Right lung (tissue), 5 donors: ENCODE results near the gene ARMC2. TPM values are rescaled to one million over a fixed set of nuclear protein-coding genes. Genes with fewer than 3 reads are reported as not detected.
"Not testable (repeated sequence)": the region's sequence is repeated elsewhere in the genome, so short reads cannot be mapped to it uniquely, and the experiment has no call there.

Experiments used
- DNase-seq, 2 donors: peaks; one replicate each; pipeline ENCODE4 v3.0.0-alpha.2; 2013
- polyA plus RNA-seq, 5 donors: library from polyadenylated mRNA; unstranded; fragments of 120-200 nt; gene quantifications; one replicate each; pipeline versions ENCODE4 v1.2.1 to v1.2.3, GENCODE V29; 2013; ENCODE audit warnings: inconsistent platforms in 1 of 5, low replicate concordance in 1 of 5; ENCODE audit not compliant: insufficient read length in 5 of 5, insufficient read depth in 1 of 5

Gene ARMC2
- polyA plus RNA-seq, 5 donors = 17.6 to 30.0 (median 28.4) TPM

DNA sequence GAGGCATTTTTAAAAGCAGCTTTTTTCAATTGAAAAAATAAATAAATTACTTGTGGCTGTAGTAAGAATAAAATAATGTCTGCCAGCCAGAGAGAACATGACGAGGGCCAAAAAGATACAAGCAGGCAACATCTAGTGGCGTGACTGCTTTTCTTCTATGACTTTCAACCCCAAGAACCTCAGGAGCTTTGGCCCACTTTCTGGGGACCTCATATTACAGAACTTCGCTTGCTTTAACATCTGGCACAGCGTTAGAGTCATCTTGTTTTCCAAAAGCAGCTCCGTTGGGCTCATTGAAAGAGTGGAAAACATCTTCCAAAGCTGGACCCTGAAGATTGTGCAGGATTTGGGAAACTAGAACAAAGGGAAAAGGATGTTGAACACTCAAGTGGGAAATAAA, 67.0 kb downstream of the ARMC2 start:
- DNase-seq = no peak

GRCh38 chr6:108916026-108916686, 67.9 kb downstream of the ARMC2 start:
- DNase-seq = no peak

DNA sequence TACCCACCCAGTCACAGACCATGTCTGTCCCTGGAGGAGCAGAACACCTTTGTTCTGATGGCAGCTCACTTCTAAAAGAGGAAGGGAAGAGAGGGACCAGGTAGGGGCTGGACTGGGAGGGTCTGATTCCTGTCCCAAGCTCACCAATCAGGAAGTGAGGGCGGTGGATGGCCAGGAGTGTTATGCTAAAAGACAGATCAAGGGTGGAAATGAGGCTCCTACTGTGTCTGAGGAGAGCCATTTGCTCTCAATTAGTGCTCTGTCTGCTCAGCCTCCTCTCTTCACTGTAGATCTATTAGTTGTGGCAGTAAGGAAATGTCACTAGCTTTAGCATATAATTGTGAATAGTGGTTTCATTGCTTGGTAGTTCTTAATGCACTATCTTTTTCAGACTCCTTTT, 72.5 kb downstream of the ARMC2 start:
- DNase-seq = no peak

- peak; percentile 77 to 84 for DNase-seq
Measured at GRCh38 chr6:108921547-108922361, 73.5 kb downstream of the ARMC2 start.

GRCh38 chr6:108922499-108922898, 74.3 kb downstream of the ARMC2 start:
- no peak for DNase-seq

- DNase-seq = no peak
Measured at GRCh38 chr6:108927927-108928326, 79.7 kb downstream of the ARMC2 start.

DNA sequence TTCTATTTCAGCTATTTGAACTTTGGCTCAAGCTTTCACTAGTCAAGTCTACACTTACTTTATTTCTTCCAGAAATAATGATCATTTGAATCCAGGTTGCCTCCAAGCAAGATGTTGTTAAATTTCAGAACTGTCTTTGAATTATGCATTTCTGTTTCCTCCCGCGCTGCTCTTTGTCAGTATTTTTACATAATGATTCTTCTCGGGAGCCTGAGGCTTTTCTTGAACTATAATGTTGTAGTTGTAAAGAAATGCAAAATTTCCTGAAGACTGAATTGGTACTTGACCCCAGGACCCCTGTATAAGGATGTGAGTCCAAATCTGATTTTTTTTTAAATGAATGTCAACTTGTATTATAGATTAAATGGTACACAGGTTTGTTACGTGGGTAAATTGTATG, 80.4 kb downstream of the ARMC2 start:
- no peak for DNase-seq

DNA sequence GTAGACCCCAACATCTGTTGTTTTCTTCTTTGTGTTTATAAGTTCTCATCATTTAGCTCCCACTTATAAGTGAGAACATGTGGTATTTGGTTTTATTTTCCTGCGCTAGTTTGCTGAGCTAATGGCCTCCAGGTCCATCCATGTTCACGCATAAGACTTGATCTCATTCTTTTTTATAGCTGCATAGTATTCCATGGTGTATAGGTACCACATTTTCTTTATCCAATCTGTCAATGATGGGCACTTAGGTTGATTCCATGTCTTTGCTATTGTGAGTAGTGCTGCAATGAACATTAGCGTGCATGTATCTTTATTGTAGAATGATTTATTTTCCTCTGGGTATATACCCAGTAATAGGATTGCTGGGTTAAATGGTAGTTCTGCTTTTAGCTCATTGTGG, 82.9 kb downstream of the ARMC2 start:
- not testable (repeated sequence) for DNase-seq

GRCh38 chr6:108937170-108937569, 88.9 kb downstream of the ARMC2 start:
- no peak for DNase-seq

GRCh38 chr6:108940741-108941140, 92.5 kb downstream of the ARMC2 start:
- no peak for DNase-seq

GRCh38 chr6:108941281-108941680, 93.1 kb downstream of the ARMC2 start:
- no peak for DNase-seq

GRCh38 chr6:108941859-108942258, 93.6 kb downstream of the ARMC2 start:
- DNase-seq = no peak

DNA sequence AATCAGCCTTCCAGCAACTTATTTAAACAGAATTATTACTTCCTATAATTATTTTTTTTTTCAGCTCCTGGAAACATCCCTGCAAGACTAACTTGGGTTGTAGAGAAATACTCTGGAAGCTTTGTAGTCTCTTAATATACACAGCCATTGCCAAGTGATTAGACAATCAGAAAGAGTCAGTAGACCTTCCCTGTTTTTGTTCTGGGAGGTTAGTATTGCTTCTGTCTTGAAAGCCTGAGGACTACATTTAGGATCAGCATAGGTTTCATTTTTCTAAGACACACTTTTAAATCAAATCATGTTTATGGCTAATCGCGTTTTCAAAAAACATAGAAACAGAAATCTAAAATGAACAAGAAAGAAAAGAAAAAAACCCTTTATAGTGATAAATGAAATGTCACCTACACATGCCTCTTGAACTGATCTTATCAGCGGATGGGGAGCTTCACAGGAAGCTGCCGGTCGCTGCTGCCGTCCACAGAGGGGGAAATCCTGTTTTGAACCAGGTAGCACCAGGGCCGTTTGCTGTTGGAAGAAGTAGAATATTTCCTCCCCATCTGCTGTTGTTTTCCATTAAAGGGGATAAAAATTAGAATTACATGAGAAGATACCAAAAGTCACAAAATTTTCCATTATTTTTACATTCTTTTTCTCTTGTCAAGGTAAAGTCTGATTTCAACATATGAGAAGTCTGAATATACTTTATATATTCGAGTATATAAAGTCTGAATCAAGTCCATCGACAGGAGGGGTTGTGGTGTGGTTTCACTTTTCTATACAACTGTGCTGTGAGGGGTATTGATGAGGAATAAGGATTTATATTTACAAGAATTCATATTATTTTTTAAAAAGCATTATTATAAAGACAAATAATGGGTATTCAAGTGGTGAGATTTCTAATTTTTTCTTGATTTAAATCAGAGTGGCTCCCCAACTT, 94.6 kb downstream of the ARMC2 start:
- no peak for DNase-seq

DNA sequence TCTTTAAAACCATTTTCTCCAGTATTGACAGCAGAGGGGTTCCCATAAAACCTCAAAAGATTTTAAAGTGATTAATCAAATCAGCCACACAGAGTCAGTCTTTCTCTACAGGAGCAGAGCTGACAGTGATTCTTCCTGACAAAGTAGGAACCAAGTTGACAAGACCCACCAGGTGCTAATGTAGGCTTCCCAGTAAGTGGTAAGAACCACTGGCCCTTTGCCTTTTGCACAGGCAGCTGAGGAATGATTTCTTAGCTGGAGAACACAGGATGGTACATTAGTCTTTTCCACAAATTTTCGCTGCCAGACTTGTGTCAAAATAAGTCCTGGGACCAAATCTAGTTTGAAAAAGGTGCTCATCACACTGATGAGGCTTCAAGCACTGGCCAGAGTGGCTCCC, 95.8 kb downstream of the ARMC2 start:
- no peak for DNase-seq

DNA sequence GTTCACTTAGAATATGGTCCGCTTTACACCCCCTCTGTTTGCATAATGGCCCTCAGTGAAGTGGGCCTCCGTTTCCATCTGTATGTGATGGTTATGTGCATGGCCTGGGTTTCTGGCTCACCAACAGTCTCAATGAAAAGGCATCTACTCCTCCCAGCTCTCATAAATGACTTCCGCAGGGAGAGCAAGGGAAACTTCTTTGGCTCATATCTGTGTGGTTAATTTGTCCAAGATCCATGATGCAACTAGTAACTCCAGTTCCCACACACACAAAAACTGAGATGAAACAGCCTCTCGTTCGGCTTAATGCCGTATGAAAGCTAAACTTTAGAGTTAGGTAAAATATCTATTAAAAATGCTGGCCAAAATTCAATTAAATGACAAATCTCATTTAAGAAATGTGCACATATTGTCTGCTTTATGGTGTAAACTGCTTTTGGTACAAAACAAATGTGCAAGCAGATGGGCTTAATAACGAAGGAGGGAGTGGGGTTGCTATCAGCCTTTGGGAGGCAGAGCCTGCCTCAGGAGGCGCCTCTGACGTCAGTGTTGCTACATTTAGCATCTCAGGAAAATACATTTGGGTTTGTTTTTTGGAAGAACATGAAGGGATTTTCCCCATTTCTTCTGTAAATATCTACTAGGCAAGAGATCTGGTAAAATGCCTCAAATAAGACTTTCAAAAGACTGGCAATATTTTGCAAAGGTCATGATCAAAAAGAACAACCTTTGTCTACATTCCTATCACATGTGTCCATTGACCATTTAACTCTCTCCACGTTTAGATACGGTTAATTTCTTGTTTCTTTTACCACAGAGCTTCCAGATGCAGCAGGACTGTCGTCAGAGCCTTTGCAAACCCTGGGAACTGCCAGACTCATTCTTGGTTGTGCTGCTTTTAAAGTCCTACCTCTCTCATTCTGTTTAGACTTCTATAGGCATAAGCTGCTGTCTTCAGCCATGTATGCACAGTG, 96.8 kb downstream of the ARMC2 start:
- DNase-seq = peak; percentile 71 to 81

- DNase-seq = peak; percentile 62 to 64
Measured at GRCh38 chr6:108945681-108946159, 97.5 kb downstream of the ARMC2 start.

- DNase-seq = no peak
Measured at GRCh38 chr6:108946695-108947094, 98.5 kb downstream of the ARMC2 start.

- DNase-seq = peak; percentile 74 to 80
Measured at GRCh38 chr6:108947114-108947854, 99.1 kb downstream of the ARMC2 start.

- DNase-seq = no peak
Measured at GRCh38 chr6:108948181-108948661, 100.0 kb downstream of the ARMC2 start.
